Stomach (tissue), 4 donors: Measurements from ENCODE around the gene C17orf100.

Experiments used
- CTCF ChIP-seq, 7 experiments: fragments of 450-650 bp in 4 of 7; fragments of 200-600 bp in 3 of 7; sonication (generic) in 3 of 7; IDR thresholded peaks; one replicate each; pipeline ENCODE4 v1.5.1; 2016 to 2019; ENCODE audit warnings: antibody characterized with exemption in 7 of 7, control low read depth in 2 of 7, mild to moderate bottlenecking in 1 of 7
- EP300 ChIP-seq: sonication (generic); formaldehyde crosslinking; IDR thresholded peaks from one replicate; pipeline ENCODE4 v1.6.1; 2017; ENCODE audit warnings: antibody characterized with exemption
- POLR2A ChIP-seq, 4 donors: fragments of 450-650 bp; IDR thresholded peaks; one replicate each; pipeline ENCODE4 v1.6.1; 2016; ENCODE audit warnings: antibody characterized with exemption in 4 of 4, control low read depth in 2 of 4, mild to moderate bottlenecking in 1 of 4, moderate library complexity in 1 of 4
- POLR2AphosphoS5 ChIP-seq, 3 donors: sonication (generic); formaldehyde crosslinking; IDR thresholded peaks; one replicate each; pipeline ENCODE4 v1.6.1; 2016; ENCODE audit warnings: antibody characterized with exemption in 3 of 3

GRCh38 chr17:6643451-6644125 is 8.0 kb upstream of the C17orf100 start:
- TF ChIP-seq CTCF (IDR thresholded peaks at IDR 0.05) (no peak), POLR2A (IDR thresholded peaks at IDR 0.05) (no peak), EP300 (no peak), POLR2AphosphoS5 (IDR thresholded peaks at IDR 0.05) (no peak)
